SU-DHL-6 (cell line): Measurements from ENCODE around the gene POLN.
"Not testable (repeated sequence)": the region's sequence is repeated elsewhere in the genome, so short reads cannot be mapped to it uniquely, and the experiment has no call there.

ENCODE experiments used
- H2AFZ ChIP-seq: fragments of 200-600 bp; sonication (generic); 2 replicates; pipeline ENCODE4 v1.6.1; 2014; ENCODE audit warnings: low read depth, mild to moderate bottlenecking, moderate library complexity, mixed read lengths, antibody characterized with exemption, low read length; ENCODE audit not compliant: severe bottlenecking
- H3F3A ChIP-seq: fragments of 200-600 bp; shearing (Covaris generic); 2 replicates; pipeline ENCODE4 v1.6.0; 2016; ENCODE audit warnings: antibody characterized with exemption, mild to moderate bottlenecking; ENCODE audit not compliant: insufficient read depth
- H3K27ac ChIP-seq: fragments of 200-600 bp; sonication (generic); 2 replicates; pipeline ENCODE4 v1.5.1; 2016; ENCODE audit warnings: low read depth, mild to moderate bottlenecking, low read length, moderate library complexity, mixed read lengths
- H3K27me3 ChIP-seq: fragments of 200-600 bp; sonication (generic), shearing (Covaris generic); 2 replicates; pipeline ENCODE4 v1.6.0; 2014; ENCODE audit warnings: mild to moderate bottlenecking, low read length
- H3K36me3 ChIP-seq: fragments of 200-600 bp; sonication (generic); 2 replicates; pipeline ENCODE4 v1.6.1; 2014; ENCODE audit warnings: mild to moderate bottlenecking, low read length, mixed read lengths
- H3K4me2 ChIP-seq: fragments of 300-600, 200-600 bp; shearing (Covaris generic), sonication (generic); 2 replicates; pipeline ENCODE4 v1.6.0; 2014; ENCODE audit warnings: low read length, low read depth, mild to moderate bottlenecking; ENCODE audit not compliant: poor library complexity, severe bottlenecking
- H3K4me3 ChIP-seq: fragments of 200-600 bp; sonication (generic); 2 replicates; pipeline ENCODE4 v1.5.1; 2014; ENCODE audit warnings: antibody characterized with exemption, low read length, mild to moderate bottlenecking, mixed read lengths; ENCODE audit not compliant: insufficient read depth, poor library complexity, severe bottlenecking
- H3K79me2 ChIP-seq: fragments of 200-600 bp; sonication (generic); 2 replicates; pipeline ENCODE4 v1.6.1; 2014; ENCODE audit warnings: mild to moderate bottlenecking, low read length, moderate library complexity; ENCODE audit not compliant: insufficient read depth
- H3K9ac ChIP-seq: fragments of 200-600 bp; sonication (generic); 2 replicates; pipeline ENCODE4 v1.7.0; 2014; ENCODE audit warnings: mild to moderate bottlenecking, low read length
- H3K9me2 ChIP-seq: fragments of 200-600 bp; sonication (generic); replicated peaks from 2 replicates; pipeline ENCODE4 v1.6.1; 2014; ENCODE audit warnings: low read length; ENCODE audit not compliant: insufficient read depth
- H3K9me3 ChIP-seq: fragments of 200-600 bp; sonication (generic); 2 replicates; pipeline ENCODE4 v1.6.1; 2014; ENCODE audit warnings: low read length, mixed read lengths; ENCODE audit not compliant: insufficient read depth
- H4K20me1 ChIP-seq: fragments of 200-600 bp; sonication (generic); 2 replicates; pipeline ENCODE4 v1.6.1; 2014; ENCODE audit warnings: low read depth, mild to moderate bottlenecking, antibody characterized with exemption, low read length, moderate library complexity, mixed read lengths
- CTCF ChIP-seq: fragments of 200-600 bp; sonication (generic); IDR thresholded peaks from one replicate; pipeline ENCODE4 v1.5.1; 2017; ENCODE audit warnings: antibody characterized with exemption, mild to moderate bottlenecking, low read length, moderate library complexity; ENCODE audit not compliant: insufficient read depth, poor library complexity, severe bottlenecking
- EZH2phosphoT487 ChIP-seq: fragments of 200-600 bp; sonication (generic), shearing (Covaris generic); conservative IDR thresholded peaks from 2 replicates; pipeline ENCODE4 v1.6.1; 2018; ENCODE audit warnings: mild to moderate bottlenecking, antibody characterized with exemption, low read length, moderate library complexity, mixed read lengths

POLN gene

DNA sequence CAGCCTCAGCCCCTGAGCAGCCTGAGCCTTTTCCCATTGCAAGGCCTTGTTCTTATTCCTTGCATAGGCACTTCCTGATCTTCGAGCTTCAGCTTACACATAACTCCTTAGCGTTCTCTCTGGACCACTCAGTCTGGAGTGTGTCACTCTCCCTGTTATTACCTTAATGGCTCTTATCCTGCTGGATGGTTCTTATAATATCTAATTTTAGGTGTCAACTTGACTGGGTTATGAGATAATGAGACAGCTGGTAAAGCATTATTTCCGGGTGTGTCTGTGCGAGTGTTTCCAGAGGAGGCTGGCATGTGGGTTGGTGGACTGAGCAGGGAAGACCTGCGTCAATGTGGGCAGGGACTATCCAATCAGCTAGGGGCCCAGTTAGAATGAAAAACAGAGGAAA lies 75.7 kb downstream of the POLN start:
- H3K4me3 ChIP-seq = no peak overlapping the region
- no peaks in the 10 kb centered on the region for H3K36me3 ChIP-seq
- H3K79me2 ChIP-seq = no peaks in the 10 kb centered on the region
- no peaks in the 10 kb centered on the region for H3K9me3 ChIP-seq
- no peaks in the 10 kb centered on the region for H3K27me3 ChIP-seq
- no peak for TF ChIP-seq CTCF
- TF ChIP-seq EZH2phosphoT487 = no peak
- H3F3A ChIP-seq = no peaks in the 10 kb centered on the region
- no peak overlapping the region for H3K27ac ChIP-seq
- H3K9ac ChIP-seq = no peak overlapping the region
- no peaks in the 10 kb centered on the region for H3K9me2 ChIP-seq
- no peaks in the 10 kb centered on the region for H4K20me1 ChIP-seq
- H2AFZ ChIP-seq = no peak overlapping the region
- H3K4me2 ChIP-seq = no peak overlapping the region

DNA sequence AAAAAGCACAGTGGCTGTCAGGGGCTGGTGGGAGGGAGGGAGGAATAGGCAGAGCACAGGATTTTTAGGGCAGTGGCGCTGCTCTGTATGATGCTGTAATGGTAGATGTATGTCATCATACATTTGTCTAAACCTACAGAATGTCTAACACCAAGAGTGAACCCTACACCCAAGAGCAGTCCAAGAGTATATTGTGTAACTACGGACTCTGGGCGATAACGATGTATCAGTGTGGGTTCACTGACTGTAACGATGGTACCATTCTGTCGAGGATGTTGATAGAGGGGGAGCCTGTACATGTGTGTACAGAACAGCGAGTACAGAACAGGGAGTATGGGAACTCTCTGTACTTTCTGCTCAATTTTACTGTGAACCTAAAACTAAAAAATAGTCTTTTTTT lies 76.5 kb downstream of the POLN start:
- H4K20me1 ChIP-seq = no peaks in the 10 kb centered on the region
- H3F3A ChIP-seq = no peaks in the 10 kb centered on the region
- TF ChIP-seq EZH2phosphoT487 (no peak), CTCF (no peak)
- H3K4me3 ChIP-seq = no peak overlapping the region
- no peaks in the 10 kb centered on the region for H3K79me2 ChIP-seq
- H3K9me2 ChIP-seq = no peaks in the 10 kb centered on the region
- no peaks in the 10 kb centered on the region for H3K27me3 ChIP-seq
- no peak overlapping the region for H3K9ac ChIP-seq
- no peak overlapping the region for H3K27ac ChIP-seq
- no peaks in the 10 kb centered on the region for H3K36me3 ChIP-seq
- no peaks in the 10 kb centered on the region for H3K9me3 ChIP-seq
- H3K4me2 ChIP-seq = no peak overlapping the region
- H2AFZ ChIP-seq = no peak overlapping the region

DNA sequence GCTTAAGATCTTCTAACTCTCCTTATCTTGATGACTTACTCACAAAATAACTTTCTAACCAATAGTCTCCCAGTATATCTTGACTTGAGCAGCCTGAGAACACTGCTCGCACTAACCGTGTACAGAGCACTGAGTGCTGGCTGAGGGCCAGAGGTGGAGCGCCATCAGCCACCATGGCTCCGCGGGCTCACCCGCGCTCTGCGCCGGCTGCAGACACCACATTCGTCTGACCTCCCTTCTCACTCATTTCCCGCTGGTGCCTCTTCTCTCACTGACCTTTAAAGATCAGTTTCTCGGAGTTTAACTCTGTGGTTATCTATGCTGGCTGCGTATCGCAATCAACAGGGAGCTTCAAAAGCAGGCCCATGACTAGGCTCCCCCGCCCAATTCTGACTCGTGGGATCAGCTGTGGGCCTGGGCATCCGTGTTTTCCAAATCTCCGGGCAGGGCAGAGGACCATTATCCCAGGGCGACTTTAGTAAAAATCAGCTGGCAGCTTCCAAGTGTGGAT lies 78.6 kb downstream of the POLN start:
- H3K9ac ChIP-seq = no peak overlapping the region
- H3K9me3 ChIP-seq = no peaks in the 10 kb centered on the region
- no peak overlapping the region for H3K27ac ChIP-seq
- no peaks in the 10 kb centered on the region for H4K20me1 ChIP-seq
- no peak for TF ChIP-seq EZH2phosphoT487
- TF ChIP-seq CTCF = no peak
- no peaks in the 10 kb centered on the region for H3K9me2 ChIP-seq
- H3K4me2 ChIP-seq = no peak overlapping the region
- H2AFZ ChIP-seq = no peak overlapping the region
- H3K36me3 ChIP-seq = no peaks in the 10 kb centered on the region
- no peaks in the 10 kb centered on the region for H3F3A ChIP-seq
- H3K27me3 ChIP-seq = no peaks in the 10 kb centered on the region
- H3K79me2 ChIP-seq = no peaks in the 10 kb centered on the region
- H3K4me3 ChIP-seq = no peak overlapping the region

DNA sequence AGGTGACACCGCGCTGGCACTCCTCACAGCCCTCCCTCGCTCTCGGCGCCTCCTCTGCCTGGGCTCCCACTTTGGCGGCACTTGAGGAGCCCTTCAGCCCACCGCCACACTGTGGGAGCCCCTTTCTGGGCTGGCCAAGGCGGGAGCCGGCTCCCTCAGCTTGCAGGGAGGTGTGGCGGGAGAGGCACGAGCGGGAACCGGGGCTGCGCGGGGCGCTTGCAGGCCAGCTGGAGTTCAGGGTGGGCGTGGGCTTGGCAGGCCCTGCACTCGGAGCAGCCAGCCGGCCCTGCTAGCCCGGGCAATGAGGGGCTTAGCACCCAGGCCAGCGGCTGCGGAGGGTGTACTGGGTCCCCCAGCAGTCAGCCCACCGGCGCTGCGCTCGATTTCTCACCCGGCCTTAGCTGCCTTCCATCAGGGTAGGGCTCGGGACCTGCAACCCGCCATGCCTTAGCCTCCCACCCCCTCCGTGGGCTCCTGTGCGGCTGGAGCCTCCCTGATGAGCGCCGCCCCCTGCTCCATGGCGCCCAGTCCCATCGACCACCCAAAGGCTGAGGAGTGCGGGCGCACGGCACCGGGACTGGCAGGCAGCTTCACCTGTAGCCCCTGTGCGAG lies 80.7 kb downstream of the POLN start:
- H4K20me1 ChIP-seq, H3K27me3 ChIP-seq, H3F3A ChIP-seq, H3K79me2 ChIP-seq, H3K36me3 ChIP-seq, H3K27ac ChIP-seq, H3K9me3 ChIP-seq, H3K4me2 ChIP-seq, H2AFZ ChIP-seq, H3K9me2 ChIP-seq, H3K4me3 ChIP-seq, H3K9ac ChIP-seq: not testable (repeated sequence)
